GM04504 (cell line): ENCODE measurements around the gene ALDH1B1.
"Not testable (repeated sequence)": the region's sequence is repeated elsewhere in the genome, so short reads cannot be mapped to it uniquely, and the experiment has no call there.

ENCODE experiments used
- DNase-seq: peaks from one replicate; pipeline ENCODE4 v3.0.0-alpha.2; 2012; ENCODE audit warnings: low read depth

The ALDH1B1 gene

DNA sequence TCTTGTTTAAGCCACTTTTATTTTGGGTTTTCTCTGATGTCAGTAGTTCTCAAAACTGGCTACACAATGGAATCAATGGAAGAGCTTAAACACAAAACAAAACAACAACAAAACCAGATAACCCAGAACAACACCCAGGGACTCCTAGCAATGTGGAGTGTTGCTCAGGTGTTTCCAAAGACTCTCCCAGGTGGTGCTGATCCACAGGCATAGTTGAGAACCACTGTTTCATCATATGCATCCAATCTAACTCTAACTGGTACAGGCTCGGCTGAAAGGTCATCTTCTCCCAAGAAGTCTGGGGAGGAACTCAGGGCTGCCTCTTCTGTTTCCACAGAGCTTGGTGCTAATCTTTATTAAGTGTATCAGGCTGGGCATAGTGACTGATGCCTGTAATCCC lies 5.4 kb upstream of the ALDH1B1 start:
- no peak for DNase-seq

DNA sequence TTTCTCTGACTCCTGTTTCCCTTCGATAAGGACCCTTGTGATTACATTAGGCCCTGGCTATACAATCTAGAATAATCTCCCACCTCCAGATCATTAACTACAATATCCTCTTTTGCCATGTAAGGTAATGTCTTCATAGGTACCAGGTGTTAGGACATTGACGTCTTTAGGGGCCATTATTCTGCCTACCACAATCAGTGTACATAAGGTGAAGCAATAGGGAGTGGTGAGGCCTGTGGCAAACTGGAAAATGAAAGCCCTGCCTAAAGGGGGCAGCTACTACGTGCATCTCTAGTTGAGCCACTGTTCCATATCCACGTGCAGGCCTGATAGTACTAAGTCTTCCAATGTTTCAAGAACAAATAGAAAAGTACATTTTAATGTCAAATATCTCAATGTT lies 4.8 kb upstream of the ALDH1B1 start:
- no peak for DNase-seq

DNA sequence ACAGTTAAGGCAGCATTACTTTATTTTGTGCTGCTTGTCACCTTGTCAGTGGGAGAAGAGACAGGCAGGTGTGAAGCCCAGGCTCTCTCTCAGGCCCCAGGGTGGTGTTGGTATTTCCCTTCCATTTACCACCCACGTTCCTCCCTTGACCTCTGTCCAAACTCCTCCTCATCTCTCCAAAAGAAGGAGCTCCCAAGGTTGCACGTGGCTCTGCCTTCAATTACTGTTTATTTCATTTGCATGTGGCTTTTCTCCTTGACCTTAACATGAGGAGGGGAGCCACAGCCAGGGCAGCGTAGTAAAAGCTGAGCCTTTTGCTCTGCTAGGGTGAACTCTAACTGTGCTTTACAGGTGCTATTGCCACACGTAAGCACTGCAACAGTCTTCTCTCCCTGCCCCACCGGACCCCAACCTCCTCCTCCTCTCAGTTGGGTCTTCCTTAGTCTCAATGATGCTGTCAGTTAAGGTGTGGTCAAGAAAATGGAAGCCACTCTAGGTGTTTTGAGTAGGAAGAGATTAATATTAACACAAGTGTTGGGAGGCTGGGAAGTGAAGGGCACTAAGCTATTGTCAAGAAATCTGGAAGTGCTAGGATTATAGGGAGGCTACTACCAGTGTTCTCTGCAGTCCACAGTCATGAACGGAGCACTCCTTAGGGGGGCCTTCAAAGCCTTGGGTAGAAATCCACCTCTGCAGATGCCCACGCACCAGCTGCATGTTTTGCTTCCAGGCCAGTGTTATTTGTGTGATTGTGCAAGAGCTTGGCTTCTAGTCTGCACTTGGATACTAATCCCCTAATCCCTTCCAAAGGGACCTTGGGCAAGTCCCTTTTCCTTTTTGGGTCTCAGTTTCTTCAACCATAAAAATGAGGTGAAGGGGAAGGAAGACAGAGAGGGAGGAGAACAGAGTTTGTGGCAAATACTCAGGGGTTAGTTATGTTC lies 3.9 kb upstream of the ALDH1B1 start:
- DNase-seq: no peak

DNA sequence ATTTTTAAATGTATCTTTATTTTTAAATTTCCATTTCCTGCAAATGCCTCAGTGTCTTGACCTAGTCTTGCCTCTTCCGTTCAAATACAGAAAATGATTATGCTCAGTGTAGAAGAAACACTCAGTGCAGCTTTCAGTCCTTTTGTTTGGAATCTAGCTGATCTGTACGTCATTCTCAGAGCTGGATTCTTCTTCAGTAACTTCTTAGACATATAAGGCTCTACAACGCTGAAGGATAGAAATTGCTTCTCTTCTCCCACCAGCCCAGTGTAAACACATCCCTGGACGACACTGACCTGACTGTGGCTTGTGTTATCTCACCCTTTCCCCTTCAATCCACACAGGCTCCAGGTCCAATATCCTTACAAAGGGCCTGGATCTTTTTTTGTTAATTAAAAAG lies 3.2 kb upstream of the ALDH1B1 start:
- no peak for DNase-seq

DNA sequence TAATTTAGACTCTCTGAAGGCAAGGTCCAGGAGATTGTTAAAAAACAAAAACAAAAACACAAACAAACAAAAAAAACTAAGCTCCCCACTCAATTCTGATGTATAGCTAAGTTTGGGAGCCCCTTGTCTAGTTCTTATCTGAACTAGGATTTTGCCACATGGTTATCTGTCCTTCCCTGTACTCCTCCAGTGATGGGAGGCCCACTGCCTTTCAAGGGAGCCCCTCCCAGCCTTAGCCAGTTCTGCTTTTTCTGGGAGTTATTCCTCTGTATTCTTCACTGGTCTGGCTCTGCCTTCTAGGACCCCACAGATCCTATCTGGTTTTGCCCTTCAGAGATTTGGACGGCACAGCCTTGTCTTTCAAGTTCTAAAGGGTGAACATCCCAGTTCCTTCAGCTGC lies 2.1 kb upstream of the ALDH1B1 start:
- DNase-seq: no peak

DNA sequence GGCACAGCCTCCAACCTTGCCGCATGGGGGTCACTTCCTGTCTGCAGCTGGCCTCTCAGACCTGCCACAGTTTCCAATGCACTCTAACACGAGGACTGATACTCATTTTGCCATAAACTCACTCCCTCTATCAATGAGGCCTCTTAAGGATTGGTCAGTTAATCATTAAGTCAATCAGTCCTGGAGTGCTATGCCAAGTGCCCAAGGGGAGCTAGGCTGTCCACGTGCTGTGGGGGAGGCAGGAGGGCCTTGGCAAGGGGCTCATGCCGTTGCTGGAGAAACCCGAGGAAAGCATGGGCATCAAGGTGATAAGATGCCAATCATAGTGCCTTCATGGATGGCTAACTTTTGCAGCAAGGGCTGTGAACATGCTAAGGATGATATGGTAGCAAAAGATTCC lies 1.7 kb upstream of the ALDH1B1 start:
- no peak for DNase-seq

DNA sequence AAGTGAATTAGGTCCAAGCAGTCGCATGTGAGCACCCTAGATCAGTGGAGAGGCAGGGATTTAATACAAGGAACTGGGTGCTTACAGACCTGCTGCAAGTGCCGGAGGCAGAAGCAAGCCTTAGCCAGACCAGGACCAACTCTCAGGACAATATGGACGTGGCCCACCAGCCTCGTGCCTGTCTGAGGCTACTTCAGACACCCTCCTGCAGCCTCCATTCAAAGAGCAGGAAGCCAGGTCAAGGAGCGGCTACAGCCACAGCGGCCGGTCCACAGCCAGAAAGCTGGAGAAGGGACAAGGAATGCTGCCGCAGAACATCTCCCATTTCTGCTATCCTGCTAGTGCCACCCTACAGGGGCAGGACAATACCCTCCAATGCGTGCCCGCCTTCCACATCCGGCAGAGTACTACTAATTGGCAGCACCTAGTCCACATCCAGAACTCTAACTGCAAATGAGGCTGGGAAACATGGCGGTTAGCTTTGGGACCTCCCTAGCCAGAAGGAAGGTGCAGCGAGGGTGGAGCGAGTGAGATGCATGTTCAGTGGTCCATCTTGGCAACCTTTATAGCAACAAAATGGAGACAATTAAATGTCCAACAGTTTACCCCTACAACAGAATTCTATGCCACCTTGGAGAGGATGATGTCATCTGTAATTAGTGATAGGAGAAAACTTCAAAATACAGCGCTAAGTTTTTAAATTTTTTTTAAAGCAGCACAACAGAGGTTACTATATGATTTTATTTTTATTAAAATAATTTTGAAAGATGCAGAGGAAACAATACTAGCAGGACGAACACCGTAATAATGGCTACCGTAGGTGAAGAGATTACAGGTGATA lies 1.0 kb upstream of the ALDH1B1 start:
- no peak for DNase-seq

DNA sequence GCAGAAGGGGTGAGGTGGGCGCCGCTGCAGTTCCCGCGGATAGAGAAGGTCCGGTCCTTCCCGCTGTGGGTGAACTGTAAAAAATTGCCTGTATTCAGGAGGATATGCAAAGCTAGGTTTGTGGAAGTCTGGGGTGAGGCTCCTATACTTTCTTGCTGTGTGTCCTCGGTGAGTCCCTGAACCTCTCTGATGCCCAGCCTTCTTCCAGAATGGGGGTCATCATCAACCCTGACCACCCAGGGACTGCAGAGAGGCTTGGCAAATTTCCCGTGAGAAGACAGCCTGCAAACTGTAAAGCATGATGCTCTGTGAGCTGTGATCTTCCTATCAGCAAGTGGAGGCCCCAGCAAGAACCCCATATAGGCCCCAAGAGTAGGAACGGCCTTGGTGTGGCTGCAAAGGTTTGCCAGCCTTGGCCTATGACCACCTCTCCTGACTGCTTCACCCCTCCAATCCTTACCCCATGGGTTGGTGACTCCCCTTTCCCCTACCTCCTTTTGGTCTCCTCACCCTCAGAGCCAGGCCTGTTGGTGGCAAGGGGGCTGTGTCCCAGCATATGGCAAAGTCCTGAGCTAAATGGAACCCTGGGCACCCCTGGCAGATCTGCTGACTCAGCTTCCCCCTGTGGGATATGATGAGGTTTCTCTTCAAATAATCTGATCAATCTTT lies 760 bp downstream of the ALDH1B1 start:
- no peak for DNase-seq

DNA sequence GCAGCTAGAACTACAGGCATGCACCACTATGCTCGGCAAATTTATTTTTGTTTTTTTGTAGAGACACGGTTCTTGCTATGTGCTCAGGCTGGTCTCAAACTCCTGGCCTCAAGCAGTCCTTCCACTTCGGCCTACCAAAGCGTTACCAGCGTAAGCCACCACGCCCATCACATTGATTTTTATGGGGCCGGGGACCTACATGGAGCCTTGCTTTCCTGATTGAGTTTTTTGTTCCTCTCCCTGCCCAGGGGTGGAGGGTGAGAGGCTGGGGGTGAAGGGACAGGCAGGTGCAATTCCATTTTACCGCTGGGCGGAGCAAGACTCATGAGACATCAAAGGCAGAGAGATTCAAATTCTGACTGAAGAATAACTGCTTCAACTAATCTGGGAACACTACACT lies 1.9 kb downstream of the ALDH1B1 start:
- DNase-seq: no peak

DNA sequence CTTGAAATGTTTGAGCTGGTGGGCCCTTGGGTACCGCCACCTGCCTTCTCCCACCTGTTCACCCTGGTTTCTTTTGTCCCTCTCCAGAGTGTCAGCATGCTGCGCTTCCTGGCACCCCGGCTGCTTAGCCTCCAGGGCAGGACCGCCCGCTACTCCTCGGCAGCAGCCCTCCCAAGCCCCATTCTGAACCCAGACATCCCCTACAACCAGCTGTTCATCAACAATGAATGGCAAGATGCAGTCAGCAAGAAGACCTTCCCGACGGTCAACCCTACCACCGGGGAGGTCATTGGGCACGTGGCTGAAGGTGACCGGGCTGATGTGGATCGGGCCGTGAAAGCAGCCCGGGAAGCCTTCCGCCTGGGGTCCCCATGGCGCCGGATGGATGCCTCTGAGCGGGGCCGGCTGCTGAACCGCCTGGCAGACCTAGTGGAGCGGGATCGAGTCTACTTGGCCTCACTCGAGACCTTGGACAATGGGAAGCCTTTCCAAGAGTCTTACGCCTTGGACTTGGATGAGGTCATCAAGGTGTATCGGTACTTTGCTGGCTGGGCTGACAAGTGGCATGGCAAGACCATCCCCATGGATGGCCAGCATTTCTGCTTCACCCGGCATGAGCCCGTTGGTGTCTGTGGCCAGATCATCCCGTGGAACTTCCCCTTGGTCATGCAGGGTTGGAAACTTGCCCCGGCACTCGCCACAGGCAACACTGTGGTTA lies 3.3 kb downstream of the ALDH1B1 start:
- DNase-seq: no peak

DNA sequence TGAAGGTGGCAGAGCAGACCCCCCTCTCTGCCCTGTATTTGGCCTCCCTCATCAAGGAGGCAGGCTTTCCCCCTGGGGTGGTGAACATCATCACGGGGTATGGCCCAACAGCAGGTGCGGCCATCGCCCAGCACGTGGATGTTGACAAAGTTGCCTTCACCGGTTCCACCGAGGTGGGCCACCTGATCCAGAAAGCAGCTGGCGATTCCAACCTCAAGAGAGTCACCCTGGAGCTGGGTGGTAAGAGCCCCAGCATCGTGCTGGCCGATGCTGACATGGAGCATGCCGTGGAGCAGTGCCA lies 3.8 kb downstream of the ALDH1B1 start:
- no peak for DNase-seq

DNA sequence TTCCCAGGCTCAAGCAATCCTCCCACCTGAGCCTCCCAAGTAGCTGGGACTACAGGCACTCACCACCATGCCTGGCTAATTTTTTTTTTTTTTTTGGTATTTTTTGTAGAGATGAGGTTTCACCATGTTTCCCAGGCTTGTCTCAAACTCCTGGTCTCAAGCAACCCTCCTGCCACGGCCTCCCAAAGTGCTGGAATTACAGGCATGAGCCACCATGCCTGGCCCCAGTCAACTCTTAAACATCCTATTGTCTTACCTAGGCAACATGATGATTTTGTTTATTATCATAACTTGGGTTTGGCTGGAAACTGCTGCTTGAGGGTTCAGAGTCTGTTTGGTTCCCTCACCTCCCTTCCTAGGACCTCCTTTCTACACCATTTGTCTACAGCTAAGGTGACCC lies 6.7 kb downstream of the ALDH1B1 start:
- DNase-seq: not testable (repeated sequence)

DNA sequence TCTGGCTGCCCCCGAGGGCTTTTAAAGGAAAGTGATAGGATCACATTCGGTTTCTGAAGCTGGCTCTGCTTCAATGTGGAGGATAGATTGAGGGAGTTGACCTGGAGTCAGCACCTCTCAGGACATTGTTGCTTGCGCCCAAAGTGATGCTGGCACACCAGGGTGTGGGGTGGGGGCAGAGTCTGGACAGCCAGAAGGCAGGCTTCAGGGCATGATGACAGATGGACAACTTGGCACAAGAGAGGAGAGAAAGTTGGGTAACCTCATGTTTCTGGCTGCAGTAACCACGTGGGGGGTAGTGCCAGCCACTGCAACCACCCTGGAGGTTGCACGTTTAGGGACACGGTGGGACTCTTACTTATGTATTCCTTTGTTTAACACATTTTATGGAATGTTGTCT lies 9.5 kb downstream of the ALDH1B1 start:
- DNase-seq: no peak

DNA sequence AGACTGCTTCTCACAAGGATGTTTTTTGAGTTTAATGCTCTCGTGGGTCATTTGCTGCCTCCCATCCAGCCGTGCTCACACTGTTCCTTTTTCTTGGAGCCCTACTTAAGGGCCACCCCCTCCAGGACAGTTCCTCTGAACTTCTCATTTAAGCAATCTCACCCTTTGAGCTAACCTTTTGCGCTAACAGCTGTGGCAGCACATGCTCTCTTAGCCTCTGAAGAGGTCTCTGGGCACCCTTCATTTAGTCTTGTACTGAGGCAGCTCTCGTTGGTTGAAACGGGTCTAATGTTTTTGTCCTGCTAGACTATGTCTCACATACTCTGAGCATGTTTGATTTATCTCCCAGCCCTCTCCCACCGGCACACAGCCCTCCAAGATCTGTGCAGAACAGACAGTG lies 11.8 kb downstream of the ALDH1B1 start:
- no peak for DNase-seq

DNA sequence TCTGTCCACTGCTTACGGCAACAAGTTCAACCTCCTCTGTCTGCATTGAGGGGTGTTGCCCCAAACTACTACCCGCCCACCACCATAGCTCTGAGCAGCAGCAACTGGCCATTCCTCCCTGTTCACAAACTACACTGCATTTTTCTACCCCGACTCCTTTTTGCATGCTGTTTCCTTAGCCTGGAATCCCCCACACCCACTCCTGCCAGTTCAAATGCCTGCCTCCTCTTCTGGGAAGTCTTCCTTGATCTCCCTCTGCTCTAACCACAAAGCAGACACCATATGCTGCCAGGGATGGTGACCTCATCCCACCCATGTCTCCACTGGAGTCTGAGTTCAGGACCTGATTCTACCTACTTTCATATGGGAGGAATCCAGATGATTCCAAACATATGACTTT lies 13.3 kb downstream of the ALDH1B1 start:
- DNase-seq: no peak

DNA sequence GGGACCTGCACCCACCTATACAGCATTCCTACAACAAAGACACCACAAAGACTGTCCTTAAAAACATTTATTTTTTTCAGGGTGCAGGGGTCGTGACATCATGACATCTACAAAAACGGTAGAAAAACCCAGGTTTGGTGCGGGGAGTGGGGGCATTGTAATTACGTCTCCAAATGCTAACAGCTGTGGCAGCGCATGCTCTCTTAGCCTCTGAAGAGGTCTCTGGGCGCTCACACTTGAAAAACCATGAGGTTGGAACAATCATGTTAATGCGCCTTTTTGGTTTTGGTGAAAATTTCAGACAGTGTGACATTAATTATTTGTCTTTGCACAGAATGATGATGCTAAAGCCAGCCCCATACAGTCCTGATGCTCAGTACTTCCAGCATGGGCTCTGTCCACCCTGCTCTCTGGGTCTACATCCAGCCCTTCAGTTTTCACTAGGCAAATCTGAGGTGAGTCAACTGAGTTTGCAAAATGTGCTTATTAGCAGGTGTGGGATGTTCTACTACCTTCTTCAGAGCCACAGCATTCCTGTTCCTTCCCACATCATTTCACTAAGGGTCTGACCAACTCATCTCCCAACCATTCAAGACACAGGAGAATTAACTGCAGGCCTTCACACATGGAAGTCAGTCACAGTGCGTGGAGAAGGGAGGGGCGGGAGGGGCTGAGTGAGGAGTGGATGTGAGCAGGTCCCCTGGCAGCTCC lies 14.1 kb downstream of the ALDH1B1 start:
- DNase-seq: no peak

DNA sequence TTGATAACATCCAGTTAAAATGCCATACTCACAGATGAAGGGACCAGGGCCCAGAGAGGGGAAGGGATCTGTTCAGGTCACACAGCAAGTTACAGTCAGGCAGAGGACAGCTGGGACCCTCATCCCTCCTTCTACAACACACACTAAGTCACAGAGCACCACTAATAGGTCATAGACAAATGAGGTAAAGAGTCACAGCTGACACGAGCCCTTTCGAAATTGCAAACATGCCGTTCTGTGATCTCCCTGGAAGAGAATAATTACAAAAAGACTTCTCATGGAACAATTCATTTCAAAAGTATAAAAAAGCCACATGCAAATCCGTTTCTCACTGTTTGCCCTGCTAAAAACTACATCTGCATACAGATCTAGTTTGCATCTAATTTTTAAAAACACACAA lies 16.2 kb downstream of the ALDH1B1 start:
- DNase-seq: no peak

DNA sequence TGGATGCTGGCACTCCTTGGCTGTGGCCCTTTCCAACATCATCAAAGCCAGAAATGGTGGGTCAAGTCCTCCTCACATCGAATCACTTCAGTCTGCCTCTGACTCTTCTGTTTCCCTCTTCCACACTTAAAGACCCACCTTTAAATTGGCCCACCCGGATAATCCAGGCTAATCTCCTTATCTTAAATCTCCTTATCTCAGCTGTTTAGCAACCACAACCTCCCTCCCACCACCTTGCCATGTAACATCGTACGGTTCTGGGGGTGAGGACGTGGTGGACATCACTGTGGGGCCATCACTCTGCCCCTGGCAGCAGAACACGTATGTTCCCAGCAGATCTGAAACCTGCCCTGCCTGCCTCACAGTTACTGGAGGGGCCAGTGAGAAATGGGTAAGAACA lies 20.2 kb downstream of the ALDH1B1 start:
- no peak for DNase-seq

DNA sequence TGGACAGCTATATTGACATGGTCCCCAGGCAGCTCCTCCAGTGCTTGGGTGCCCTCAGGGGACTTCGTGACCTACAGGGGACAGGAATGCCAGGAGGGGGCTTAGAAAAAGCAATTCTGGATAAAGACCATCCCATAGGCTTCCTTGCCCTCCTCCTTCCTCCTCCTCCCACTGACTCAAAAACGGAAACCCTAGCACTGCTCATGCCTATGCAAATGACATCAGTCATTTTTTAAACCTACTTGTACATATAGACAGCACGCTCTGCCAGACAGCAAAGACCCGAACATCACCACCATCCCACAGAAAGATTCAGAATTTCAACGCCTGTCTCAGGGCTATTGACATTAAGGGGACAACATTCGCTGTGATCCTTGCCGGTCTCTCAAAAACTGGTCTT lies 20.8 kb downstream of the ALDH1B1 start:
- no peak for DNase-seq

DNA sequence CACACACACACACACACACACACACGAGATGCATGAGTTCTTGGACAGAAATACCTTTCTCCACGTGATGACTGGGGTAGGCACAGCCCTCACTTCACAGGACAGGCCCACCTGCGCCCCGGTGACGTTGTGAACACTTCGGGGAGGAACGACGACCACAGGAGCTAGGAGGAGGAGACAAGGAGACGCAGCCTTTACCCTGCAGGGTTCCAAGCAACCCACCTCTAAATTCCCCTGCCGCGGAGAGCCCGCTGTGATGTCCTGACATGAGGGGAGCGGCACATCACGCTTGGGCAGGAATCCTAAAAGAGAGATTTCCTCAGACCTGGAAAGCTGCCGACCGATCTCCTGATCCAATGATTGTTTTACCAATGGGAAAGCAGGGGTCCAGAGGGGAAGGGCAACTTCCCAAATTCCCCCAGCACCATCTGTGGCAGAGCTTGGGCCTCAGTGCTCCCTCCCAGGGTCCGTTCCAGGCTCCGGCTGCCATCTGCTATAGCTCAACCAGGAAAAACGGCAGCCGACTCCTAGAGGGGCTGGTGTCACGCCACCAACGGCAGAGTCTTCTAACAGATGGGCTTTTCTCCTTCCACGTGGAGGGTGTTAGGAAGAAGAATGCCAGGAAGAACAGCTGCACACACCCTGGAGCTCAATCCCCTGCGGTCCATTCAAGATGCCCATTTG lies 21.7 kb downstream of the ALDH1B1 start:
- DNase-seq: no peak

DNA sequence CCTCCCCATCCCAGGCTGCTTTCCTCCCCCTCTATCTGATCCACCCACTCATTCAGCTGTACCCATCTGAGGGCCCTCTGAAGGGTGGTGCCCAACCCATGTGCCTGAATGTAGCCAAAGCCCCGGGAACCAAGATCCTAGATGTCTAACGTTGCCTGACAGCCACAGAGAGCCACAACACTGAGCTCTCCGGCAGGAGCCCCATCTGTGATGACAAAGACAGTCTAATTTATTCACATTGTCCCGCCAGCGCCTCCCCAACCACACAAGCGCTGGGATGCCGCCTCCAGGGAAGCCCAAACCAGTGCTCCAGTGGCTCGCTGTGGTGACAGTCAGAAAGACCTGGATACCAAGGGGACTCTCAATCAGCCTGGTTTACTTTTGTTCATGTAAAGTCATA lies 23.4 kb downstream of the ALDH1B1 start:
- DNase-seq: no peak
